GM12872 (cell line): ENCODE measurements around the gene GLYATL3.

Experiments
- CTCF ChIP-seq: IDR thresholded peaks from 3 replicates; pipeline ENCODE4 v1.5.1; 2011; ENCODE audit warnings: low read depth, mild to moderate bottlenecking, low read length, moderate library complexity; ENCODE audit not compliant: insufficient read depth

Gene GLYATL3

GRCh38 chr6:49541936-49542335 is 42.2 kb downstream of the GLYATL3 start:
- no peak for TF ChIP-seq CTCF

DNA sequence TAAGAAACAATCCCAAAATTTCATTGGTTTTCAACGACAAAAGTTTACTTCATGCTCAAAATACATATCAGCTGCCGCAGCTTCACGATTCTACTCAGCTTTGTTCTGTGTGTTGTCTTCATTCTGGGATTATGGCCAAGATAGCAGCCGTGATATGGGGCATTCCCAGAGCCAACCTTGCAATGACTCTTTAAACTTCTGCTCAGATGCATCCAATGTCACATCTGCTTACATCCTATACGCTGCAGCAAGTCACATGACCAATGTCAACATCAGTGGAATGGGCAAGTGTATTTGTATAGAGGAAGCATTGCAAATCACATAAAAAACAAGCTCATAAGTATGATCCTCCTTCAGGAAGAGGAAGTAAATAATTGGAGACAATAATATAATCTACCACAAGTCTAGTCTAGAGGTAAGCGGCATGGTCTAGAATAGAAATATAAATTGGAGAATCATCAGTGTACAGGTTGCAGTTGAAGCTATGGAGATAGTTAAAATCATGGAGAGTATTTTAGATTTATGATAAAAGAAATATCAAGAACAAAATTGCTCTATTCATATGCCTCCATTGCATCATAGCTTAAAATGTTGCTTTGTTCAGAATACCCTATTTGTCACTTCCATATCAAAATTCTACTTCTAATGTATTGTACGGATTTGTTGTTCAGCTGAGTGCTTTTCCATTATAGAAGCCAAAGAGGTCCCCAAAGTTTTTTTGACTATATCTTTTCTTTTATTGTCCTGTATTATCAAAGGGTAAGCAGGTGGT is 43.5 kb downstream of the GLYATL3 start:
- TF ChIP-seq CTCF, result no peak

- TF ChIP-seq CTCF, result no peak
Measured at GRCh38 chr6:49546331-49546730, 46.6 kb downstream of the GLYATL3 start.

- no peak for TF ChIP-seq CTCF
Measured at GRCh38 chr6:49548613-49549304, 49.0 kb downstream of the GLYATL3 start.

- TF ChIP-seq CTCF, result no peak
Measured at GRCh38 chr6:49549691-49550491, 50.2 kb downstream of the GLYATL3 start.

- TF ChIP-seq CTCF, result no peak
Measured at GRCh38 chr6:49550492-49551077, 50.9 kb downstream of the GLYATL3 start, which contains the start of gene C6orf141. C6orf141 (plus strand) TSS chr6:49550668; CDS start chr6:49550793, 125 bp downstream.
